Upper lobe of right lung (tissue), 1 donor: ENCODE measurements around the gene ARHGEF28. TPM values are rescaled to one million over a fixed set of nuclear protein-coding genes. Genes with fewer than 3 reads are reported as not detected.

Experiments used
- ATAC-seq: fragments of 200-7000 bp; cut with Tn5 transposase; one replicate; pipeline ENCODE4 v1.9.1; 2020; ENCODE audit warnings: mild to moderate bottlenecking, moderate library complexity
- DNase-seq: peaks from one replicate; pipeline ENCODE4 v3.0.0-alpha.2; 2020
- H3K27ac ChIP-seq: fragments of 200-600 bp; one replicate; pipeline ENCODE4 v1.8.0; 2022
- H3K27me3 ChIP-seq: fragments of 200-600 bp; one replicate; pipeline ENCODE4 v1.8.0; 2022; ENCODE audit warnings: mild to moderate bottlenecking
- H3K36me3 ChIP-seq: fragments of 200-600 bp; one replicate; pipeline ENCODE4 v1.8.0; 2022
- H3K4me1 ChIP-seq: fragments of 200-600 bp; one replicate; pipeline ENCODE4 v1.8.0; 2022
- H3K4me3 ChIP-seq: fragments of 200-600 bp; one replicate; pipeline ENCODE4 v1.8.0; 2022; ENCODE audit warnings: mild to moderate bottlenecking
- H3K9me3 ChIP-seq: fragments of 200-600 bp; one replicate; pipeline ENCODE4 v1.8.0; 2022
- intact Hi-C: fragments of 100-400 bp; cut with DNase I; formaldehyde crosslinking; loops from one replicate; pipeline ENCODE4 v1.11.0; 2022
- total RNA-seq: library from RNA; stranded (reverse); fragmentation: NEBNext Ultra II Directional; extraction: Animal tissue kit (Norgen Biotek cat#: 25700); gene quantifications from one replicate; pipeline ENCODE4 v1.2.1, GENCODE V29; 2021
- TF ChIP-seq, protein P1 (sequence below): fragments of 200-600 bp; IDR thresholded peaks from one replicate; pipeline ENCODE4 v1.8.0; 2022; ENCODE audit warnings: antibody characterized with exemption
- donor health status: DM: no; HTN: yes; CAD: no; lungs with severe emphysema.

Gene ARHGEF28
- total RNA-seq, 1 donor from 2014 or later = 22.3 TPM

DNA sequence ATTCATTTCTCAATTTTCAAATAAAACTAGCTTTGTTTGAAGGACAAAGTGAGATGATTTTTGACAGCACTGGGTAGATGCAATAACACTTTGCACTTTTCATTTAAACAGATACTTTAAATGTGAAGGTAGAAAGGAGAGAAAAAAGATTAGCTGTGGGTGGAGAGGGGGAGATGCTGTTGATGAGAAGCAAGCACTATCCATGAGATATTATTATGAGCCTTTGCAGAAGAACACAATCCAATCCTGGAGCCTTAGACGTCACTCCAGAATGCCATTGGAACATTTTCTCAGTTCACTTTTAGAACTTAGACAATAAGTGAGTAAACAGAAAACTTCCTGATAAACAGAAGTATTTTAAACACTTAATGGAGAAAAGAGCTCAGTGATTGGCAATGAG, 351.1 kb downstream of the ARHGEF28 start:
- ATAC-seq = no peak
- intact Hi-C loops = no loop called here

DNA sequence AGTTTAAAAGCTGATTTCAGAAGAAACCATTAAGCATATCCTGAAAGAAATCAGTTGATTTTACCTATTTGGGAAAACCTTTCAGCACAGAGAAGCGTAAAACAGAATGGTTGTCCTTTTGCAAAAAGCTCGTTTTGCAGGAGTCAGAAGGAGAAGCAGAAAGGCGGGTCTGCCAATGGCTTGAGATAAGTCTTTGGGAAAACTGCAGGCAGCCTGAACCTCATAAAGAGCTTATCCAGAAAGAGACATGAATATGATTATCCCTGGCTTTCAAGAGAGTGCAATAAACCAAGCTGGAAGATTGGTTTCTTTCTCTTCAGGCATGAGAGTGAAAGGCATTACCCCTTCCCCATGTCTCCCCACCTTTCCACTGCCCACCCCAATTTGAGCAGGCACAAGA, 353.3 kb downstream of the ARHGEF28 start:
- ATAC-seq (no peak), DNase-seq (no peak)
- TF ChIP-seq, protein P1, sequence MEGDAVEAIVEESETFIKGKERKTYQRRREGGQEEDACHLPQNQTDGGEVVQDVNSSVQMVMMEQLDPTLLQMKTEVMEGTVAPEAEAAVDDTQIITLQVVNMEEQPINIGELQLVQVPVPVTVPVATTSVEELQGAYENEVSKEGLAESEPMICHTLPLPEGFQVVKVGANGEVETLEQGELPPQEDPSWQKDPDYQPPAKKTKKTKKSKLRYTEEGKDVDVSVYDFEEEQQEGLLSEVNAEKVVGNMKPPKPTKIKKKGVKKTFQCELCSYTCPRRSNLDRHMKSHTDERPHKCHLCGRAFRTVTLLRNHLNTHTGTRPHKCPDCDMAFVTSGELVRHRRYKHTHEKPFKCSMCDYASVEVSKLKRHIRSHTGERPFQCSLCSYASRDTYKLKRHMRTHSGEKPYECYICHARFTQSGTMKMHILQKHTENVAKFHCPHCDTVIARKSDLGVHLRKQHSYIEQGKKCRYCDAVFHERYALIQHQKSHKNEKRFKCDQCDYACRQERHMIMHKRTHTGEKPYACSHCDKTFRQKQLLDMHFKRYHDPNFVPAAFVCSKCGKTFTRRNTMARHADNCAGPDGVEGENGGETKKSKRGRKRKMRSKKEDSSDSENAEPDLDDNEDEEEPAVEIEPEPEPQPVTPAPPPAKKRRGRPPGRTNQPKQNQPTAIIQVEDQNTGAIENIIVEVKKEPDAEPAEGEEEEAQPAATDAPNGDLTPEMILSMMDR = no peak
- intact Hi-C loops = no loop called here
- no peak overlapping the region for H3K27ac ChIP-seq
- no peak overlapping the region for H3K4me3 ChIP-seq
- H3K4me1 ChIP-seq = no peaks in the 10 kb centered on the region
- no peaks in the 10 kb centered on the region for H3K36me3 ChIP-seq
- H3K9me3 ChIP-seq = no peaks in the 10 kb centered on the region
- H3K27me3 ChIP-seq = no peaks in the 10 kb centered on the region

More for the DNA sequence above, 351.1 kb downstream of the ARHGEF28 start:
- H3K36me3 ChIP-seq = no peaks in the 10 kb centered on the region
- no peaks in the 10 kb centered on the region for H3K4me1 ChIP-seq
- H3K9me3 ChIP-seq = no peaks in the 10 kb centered on the region
- no peak overlapping the region for H3K4me3 ChIP-seq
- no peak for DNase-seq
- H3K27me3 ChIP-seq = no peaks in the 10 kb centered on the region
- no peak overlapping the region for H3K27ac ChIP-seq
- TF ChIP-seq, protein P1 = no peak

DNA sequence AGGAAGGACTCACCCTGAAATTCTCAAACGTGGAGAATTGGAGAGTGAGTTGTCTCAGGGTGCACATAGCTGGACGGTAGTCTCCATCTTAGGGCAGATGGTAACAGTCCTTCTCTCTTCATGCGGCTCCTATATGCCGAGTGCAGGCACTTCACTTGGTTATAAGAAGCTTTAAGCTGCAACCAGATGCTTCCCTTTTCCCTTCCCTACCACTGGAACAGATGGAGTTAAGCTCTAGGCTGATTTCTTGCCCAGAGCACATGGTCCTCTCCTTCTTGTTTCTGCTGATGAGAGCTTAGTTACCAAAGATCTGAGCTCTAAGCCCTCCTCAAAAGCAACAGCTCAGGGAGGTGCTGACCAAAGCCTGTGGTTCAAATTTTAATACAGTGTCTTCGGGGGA, 355.7 kb downstream of the ARHGEF28 start:
- ATAC-seq (no peak), DNase-seq (no peak)
- no peaks in the 10 kb centered on the region for H3K4me1 ChIP-seq
- intact Hi-C loops = no loop called here
- H3K36me3 ChIP-seq = no peaks in the 10 kb centered on the region
- H3K9me3 ChIP-seq = no peaks in the 10 kb centered on the region
- TF ChIP-seq, protein P1 = no peak
- H3K4me3 ChIP-seq = no peak overlapping the region
- no peaks in the 10 kb centered on the region for H3K27me3 ChIP-seq
- H3K27ac ChIP-seq = no peak overlapping the region

DNA sequence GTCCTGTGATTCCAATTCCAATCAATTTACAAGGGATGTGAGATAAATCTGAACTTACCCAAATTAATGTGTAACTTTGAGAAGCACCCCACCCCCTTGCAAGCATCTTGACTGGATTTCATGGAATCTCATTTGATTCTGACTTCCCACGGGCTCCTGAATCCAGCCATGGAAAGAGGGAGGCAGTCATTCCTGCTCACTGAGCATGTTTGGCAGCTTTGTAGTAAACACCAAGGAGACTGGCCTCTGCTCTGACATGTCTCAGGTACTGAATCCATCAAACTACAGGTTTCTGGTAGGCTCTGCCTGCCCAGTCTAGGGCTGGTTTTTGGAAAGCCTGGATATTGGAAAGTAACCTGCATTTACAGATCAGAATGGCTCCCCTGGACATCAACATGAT, 357.6 kb downstream of the ARHGEF28 start:
- intact Hi-C loops = no loop called here

DNA sequence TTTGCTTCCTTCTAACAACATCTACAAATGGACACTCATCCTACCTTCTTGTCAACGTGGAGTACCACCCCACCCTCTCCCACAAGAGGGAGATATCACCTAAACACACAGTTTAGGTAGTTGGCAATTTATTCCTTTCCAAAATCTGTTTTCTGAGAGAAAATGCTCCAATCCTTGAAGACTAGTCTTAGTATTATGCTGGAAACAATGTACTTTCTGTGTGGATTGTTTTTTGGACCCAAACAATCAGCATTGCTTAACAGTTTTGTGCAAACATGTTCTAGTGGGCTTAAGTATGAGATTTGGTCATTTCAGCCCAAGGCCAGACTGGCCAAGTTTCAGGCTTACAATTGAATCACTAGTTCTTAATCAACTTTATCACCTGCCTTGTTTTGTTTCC, 359.1 kb downstream of the ARHGEF28 start:
- Histone ChIP-seq H3K4me1 (no peaks in the 10 kb centered on the region), H3K27me3 (no peaks in the 10 kb centered on the region), H3K9me3 (no peaks in the 10 kb centered on the region), H3K4me3 (no peak overlapping the region), H3K27ac (no peak overlapping the region), H3K36me3 (no peaks in the 10 kb centered on the region)
- DNase-seq (no peak), ATAC-seq (peak; percentile 68)
- TF ChIP-seq, protein P1 = no peak
- intact Hi-C loops = no loop called here

More for the DNA sequence above, 357.6 kb downstream of the ARHGEF28 start:
- H3K4me3 ChIP-seq = no peak overlapping the region
- H3K4me1 ChIP-seq = no peaks in the 10 kb centered on the region
- no peaks in the 10 kb centered on the region for H3K27me3 ChIP-seq
- DNase-seq (no peak), ATAC-seq (no peak)
- H3K9me3 ChIP-seq = no peaks in the 10 kb centered on the region
- no peaks in the 10 kb centered on the region for H3K36me3 ChIP-seq
- TF ChIP-seq, protein P1 = no peak
- no peak overlapping the region for H3K27ac ChIP-seq

DNA sequence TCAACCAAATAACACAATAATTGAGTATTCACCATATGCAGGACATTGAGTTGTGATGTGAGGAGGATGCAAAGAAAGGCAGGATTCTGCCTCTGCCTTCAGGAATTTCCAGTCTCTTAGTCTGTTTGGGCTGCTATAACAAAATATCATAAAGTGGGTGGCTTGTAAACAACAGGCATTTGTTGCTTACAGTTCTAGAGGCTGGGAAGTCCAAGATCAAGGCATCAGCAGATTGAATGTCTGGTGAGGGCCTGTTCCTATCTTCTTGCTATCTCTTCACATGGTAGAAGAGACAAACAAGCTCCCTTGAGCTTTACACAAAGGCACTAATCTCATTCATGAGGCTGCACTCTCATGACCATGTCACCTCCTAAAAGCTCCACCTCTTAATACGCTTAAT, 360.7 kb downstream of the ARHGEF28 start:
- TF ChIP-seq, protein P1 = no peak
- Histone ChIP-seq H3K27me3 (no peaks in the 10 kb centered on the region), H3K27ac (no peak overlapping the region), H3K4me1 (no peaks in the 10 kb centered on the region), H3K9me3 (no peaks in the 10 kb centered on the region), H3K4me3 (no peak overlapping the region), H3K36me3 (no peaks in the 10 kb centered on the region)
- ATAC-seq (no peak), DNase-seq (no peak)
- intact Hi-C loops = no loop called here
